Measurements from ENCODE around the gene HBP1.
"Not testable (repeated sequence)": the region's sequence is repeated elsewhere in the genome, so short reads cannot be mapped to it uniquely, and the experiment has no call there.

The HBP1 gene

GRCh38 chr7:107232568-107233090 is 63.8 kb downstream of the HBP1 start:
- no peak for DNase-seq

- no peak for DNase-seq
These were observed 64.4 kb downstream of the HBP1 start for GRCh38 chr7:107233174-107233573.

GRCh38 chr7:107233981-107234380 is 65.2 kb downstream of the HBP1 start:
- no peak for DNase-seq

- no peak for DNase-seq
These were observed 65.6 kb downstream of the HBP1 start for GRCh38 chr7:107234436-107234835.

GRCh38 chr7:107236862-107237261 is 68.1 kb downstream of the HBP1 start:
- DNase-seq, result no peak

GRCh38 chr7:107237451-107237850 is 68.6 kb downstream of the HBP1 start:
- no peak for DNase-seq

- no peak for DNase-seq
These were observed 73.5 kb downstream of the HBP1 start for GRCh38 chr7:107242267-107242666.

- DNase-seq, result no peak
These were observed 75.8 kb downstream of the HBP1 start for GRCh38 chr7:107244613-107245012.

GRCh38 chr7:107246836-107247235 is 78.0 kb downstream of the HBP1 start:
- DNase-seq, result not testable (repeated sequence)

- no peak for DNase-seq
These were observed 79.9 kb downstream of the HBP1 start for GRCh38 chr7:107248551-107249316.

GRCh38 chr7:107251963-107252362 is 83.2 kb downstream of the HBP1 start:
- DNase-seq, result no peak
